ENCODE data around the gene PPARG.

PPARG gene

GRCh38 chr3:12479919-12480427 lies 191.1 kb downstream of the PPARG start:
- peak in 1 of 2 donors; percentile 17 for DNase-seq (ENCODE audit: low read depth in 2 of 2)

GRCh38 chr3:12483410-12483809 lies 194.5 kb downstream of the PPARG start:
- DNase-seq (ENCODE audit: low read depth in 2 of 2), result no peak

GRCh38 chr3:12483872-12484197 lies 195.0 kb downstream of the PPARG start:
- no peak for DNase-seq (ENCODE audit: low read depth in 2 of 2)

Data from stimulated activated CD4-positive, alpha-beta T cell treated with anti-CD3 and anti-CD28 coated beads, Interleukin-4, amount 100 ng/mL, for 48 hours (primary cell).